Activated CD8-positive, alpha-beta memory T cell treated with anti-CD3 and anti-CD28 coated beads for 4 hours (primary cell): ENCODE measurements around the gene IGLL1.
"Not testable (repeated sequence)": the region's sequence is repeated elsewhere in the genome, so short reads cannot be mapped to it uniquely, and the experiment has no call there.

Source experiments
- DNase-seq, 2 donors: peaks; one replicate each; pipeline ENCODE4 v3.0.0-alpha.2; 2020; ENCODE audit warnings: low read depth in 2 of 2

Gene IGLL1

GRCh38 chr22:23563111-23563510 is 17.0 kb downstream of the IGLL1 start:
- DNase-seq: no peak

DNA sequence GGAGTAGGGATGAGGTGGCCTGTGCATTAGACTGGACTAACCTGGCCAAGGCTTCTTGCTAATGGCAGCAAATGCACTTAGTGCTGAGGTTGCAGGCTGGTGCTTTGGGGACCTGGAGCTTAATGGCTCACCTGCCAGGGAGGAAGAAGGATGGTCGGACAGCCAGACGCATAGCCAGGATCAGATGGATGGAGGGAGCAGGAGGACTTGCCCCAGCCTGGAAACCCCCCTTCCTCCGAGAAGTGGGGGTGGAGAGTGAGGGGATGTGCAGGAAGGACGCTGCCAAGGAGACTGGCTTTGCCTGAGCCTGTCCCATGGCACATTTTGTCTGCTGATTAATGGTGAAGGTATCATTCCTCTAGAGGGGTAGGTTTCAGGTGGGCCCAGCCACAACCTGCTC is 17.9 kb downstream of the IGLL1 start:
- no peak for DNase-seq

GRCh38 chr22:23561025-23561510 is 19.0 kb downstream of the IGLL1 start:
- not testable (repeated sequence) for DNase-seq

- not testable (repeated sequence) for DNase-seq
These were observed 19.9 kb downstream of the IGLL1 start for GRCh38 chr22:23560215-23560614.

DNA sequence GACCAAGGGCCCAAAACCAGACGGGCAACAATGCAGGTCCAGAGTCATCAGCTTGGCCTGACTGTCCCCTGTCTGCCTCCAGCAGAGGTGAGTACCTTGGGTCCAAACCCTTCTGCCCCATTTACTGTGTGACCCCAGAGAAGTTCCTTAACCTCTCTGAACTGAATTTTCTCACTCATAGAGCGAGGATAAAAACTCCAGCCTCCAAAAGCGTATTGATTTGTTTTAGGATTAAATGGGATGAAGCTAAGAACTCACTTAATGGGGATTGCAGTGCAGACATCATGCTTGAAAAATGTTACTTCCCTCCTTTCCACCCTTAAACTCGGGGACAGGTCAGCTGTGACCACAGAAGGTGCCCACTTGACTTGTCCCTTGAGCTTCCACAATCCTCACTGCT is 22.6 kb downstream of the IGLL1 start:
- no peak for DNase-seq

GRCh38 chr22:23557036-23557435 is 23.1 kb downstream of the IGLL1 start:
- no peak for DNase-seq

GRCh38 chr22:23556026-23556620 is 24.0 kb downstream of the IGLL1 start:
- DNase-seq: no peak

- no peak for DNase-seq
These were observed 25.0 kb downstream of the IGLL1 start for GRCh38 chr22:23555118-23555517.

- no peak for DNase-seq
These were observed 25.9 kb downstream of the IGLL1 start for GRCh38 chr22:23553924-23554870.

GRCh38 chr22:23553438-23553837 is 26.7 kb downstream of the IGLL1 start:
- no peak for DNase-seq

DNA sequence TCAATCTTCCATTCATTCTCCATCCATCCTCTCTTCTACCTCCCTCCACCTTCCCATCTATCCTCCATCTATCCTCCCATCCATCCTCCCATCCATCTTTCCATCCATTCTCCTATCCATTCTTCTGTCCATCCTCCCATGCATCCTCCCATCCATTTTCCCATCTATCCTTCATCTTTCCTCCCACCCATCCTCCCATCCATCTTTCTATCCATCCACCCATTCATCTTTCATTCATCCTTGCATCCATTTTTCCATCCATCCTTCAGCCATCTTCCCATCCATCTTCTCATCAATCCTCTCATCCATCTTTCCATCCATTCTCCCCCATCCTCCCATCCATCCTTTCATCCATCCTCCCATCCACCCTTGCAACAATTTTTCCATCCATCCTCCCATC is 27.5 kb downstream of the IGLL1 start:
- DNase-seq: no peak

GRCh38 chr22:23551385-23551784 is 28.7 kb downstream of the IGLL1 start:
- DNase-seq: no peak

- DNase-seq: no peak
These were observed 29.9 kb downstream of the IGLL1 start for GRCh38 chr22:23550049-23550650.

DNA sequence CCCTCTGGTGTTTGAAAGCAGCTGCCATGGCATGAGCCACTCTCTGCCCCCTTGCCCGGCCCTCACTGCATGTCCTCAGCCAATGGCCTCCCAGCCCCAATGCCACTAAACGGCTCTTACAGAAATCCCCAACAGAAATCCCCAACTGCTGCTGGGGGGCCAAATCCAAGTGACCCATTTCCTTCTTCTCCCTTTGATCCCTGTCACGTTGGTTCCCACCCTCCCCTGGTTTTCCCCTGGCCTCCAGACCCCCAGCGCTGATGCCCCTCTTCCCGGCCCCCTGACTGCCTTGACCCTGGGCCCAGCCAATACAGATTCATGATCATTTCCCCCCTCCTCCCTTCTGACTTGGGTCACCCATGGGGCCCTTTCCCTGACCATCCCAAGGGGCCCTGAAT is 30.9 kb downstream of the IGLL1 start:
- no peak for DNase-seq

DNA sequence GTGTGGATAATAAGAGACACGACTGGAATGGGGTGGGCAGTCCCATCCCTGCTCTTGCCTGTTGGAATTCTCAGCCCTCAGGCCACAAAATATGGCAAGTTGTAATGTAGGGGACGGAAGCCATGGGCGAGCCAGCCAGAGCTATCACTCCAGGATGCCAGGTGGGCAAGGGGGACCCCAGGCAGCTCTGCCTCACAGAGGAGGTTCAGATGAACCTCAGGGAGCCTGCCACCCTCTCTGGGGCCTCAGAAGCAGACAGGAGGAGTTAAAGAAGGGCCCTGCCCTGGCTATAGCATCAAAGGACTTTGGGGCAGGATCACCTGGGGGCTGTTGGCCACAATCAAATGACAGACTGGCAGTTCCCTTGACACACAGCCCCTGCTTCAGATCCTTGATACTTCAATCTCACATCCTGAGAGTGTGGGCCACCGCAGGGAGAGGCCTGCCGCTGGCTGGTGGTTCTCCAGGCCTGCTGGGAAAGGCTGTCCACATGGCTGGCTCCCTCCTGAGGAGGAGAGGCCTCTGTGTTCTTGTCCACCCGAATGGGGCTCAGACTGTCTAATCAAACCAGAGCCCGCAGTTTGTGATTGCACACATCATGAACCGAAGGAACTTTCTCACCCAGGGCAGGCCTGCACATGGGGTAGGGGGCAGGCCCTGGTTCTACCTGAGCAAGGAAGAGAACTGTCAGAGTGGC is 31.4 kb downstream of the IGLL1 start:
- DNase-seq: no peak

GRCh38 chr22:23547818-23548500 is 32.1 kb downstream of the IGLL1 start:
- DNase-seq: no peak

- DNase-seq: not testable (repeated sequence)
These were observed 32.7 kb downstream of the IGLL1 start for GRCh38 chr22:23547382-23547781.

DNA sequence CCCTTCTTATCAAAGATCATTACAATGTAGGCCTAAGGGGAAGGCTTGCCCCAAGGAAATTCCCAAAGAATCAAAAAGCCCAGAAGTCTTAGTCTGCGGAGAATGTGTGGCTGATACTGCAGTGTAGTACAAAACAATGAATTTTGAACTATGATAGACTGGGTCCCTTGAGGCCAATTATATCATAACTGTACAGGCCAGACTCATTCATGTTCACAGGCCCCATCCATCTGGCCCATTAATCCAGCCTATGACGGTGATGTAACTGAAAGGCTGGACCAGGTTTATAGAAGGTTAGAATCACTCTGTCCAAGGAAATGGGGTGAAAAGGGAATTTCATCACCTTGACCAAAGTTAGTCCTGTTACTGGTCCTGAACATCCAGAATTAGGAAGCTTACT is 35.2 kb downstream of the IGLL1 start:
- DNase-seq: no peak

DNA sequence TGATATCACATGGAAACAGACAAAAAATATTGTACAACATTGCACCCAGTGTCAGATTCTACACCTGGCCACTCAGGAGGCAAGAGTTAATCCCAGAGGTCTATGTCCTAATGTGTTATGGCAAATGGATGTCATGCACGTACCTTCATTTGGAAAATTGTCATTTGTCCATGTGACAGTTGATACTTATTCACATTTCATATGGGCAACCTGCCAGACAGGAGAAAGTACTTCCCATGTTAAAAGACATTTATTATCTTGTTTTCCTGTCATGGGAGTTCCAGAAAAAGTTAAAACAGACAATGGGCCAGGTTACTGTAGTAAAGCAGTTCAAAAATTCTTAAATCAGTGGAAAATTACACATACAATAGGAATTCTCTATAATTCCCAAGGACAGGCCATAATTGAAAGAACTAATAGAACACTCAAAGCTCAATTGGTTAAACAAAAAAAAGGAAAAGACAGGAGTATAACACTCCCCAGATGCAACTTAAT is 36.5 kb downstream of the IGLL1 start:
- DNase-seq: not testable (repeated sequence)

GRCh38 chr22:23542933-23543332 is 37.2 kb downstream of the IGLL1 start:
- no peak for DNase-seq

DNA sequence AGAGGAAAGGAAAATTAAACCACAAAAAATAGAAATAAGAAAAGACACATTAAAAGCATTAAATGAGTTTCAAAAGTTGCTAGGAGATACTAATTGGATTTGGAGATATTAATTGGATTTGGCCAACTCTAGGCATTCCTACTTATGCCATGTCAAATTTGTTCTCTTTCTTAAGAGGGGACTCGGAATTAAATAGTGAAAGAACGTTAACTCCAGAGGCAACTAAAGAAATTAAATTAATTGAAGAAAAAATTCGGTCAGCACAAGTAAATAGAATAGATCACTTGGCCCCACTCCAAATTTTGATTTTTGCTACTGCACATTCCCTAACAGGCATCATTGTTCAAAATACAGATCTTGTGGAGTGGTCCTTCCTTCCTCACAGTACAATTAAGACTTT is 37.7 kb downstream of the IGLL1 start:
- not testable (repeated sequence) for DNase-seq
